ENCODE data around the gene CPM.

The CPM gene

DNA sequence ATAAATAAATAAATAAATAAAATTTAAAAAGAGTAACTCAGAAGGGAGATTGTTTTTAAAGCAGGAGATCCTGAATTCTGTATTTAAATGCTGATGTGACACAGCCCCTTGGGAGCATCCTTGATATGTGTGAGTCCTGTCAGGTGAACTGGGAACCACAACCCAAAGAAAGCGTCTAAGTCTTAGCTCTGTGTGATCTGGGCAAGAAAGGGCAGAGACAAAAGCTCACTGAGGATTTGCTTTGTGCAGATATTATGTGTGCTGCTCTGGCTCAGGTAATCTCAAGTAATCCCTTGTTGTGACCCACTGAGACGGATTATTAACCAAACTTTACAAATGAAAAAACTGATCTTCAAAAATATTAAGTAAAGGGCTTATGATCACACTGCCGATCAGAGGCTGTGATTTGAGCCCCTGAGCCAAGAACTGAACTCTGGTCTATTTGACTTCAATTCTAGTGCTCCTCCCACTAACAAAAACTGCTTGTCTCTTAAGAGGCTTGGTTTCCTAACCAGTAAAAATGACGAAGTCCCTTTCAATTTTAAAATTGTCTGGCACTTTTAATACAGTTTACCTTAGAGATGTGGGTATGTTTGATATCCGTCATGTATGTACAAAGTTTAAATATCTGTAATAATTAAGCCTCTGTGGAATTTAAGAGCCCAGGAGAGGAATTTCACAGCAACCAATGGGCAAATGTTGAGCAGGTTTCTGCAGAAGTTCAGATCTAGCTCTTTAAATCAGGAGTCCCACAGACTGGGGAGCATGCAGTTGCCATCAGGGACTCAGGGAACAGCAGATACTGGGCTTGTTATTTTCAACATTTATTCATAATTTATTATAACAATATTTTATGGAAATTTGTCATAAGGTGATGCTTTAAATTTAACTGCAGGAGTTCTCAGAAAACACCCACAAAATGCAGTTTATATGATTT is 46.1 kb downstream of the CPM start:
- Histone ChIP-seq H3K9me3 (ENCODE audit: control insufficient read depth, low read depth, low read length) (no peaks in the 10 kb centered on the region), H3K4me3 (ENCODE audit: low read length) (no peak overlapping the region), H3K27ac (ENCODE audit: low read length) (no peak overlapping the region), H3K9ac (ENCODE audit: low read length) (no peak overlapping the region), H3K27me3 (ENCODE audit: control insufficient read depth, insufficient read depth, low read length) (no peaks in the 10 kb centered on the region), H3K4me1 (ENCODE audit: control insufficient read depth, low read depth, low read length) (no peaks in the 10 kb centered on the region), H3K36me3 (ENCODE audit: control insufficient read depth, low read depth, low read length) (no peaks in the 10 kb centered on the region)

- Histone ChIP-seq H3K4me1 (ENCODE audit: control insufficient read depth, low read depth, low read length) (no peaks in the 10 kb centered on the region), H3K27me3 (ENCODE audit: control insufficient read depth, insufficient read depth, low read length) (no peaks in the 10 kb centered on the region), H3K27ac (ENCODE audit: low read length) (no peak overlapping the region), H3K9ac (ENCODE audit: low read length) (no peak overlapping the region), H3K36me3 (ENCODE audit: control insufficient read depth, low read depth, low read length) (no peaks in the 10 kb centered on the region), H3K4me3 (ENCODE audit: low read length) (no peak overlapping the region), H3K9me3 (ENCODE audit: control insufficient read depth, low read depth, low read length) (no peaks in the 10 kb centered on the region)
Observed at GRCh38 chr12:68885381-68885780, 47.6 kb downstream of the CPM start.

DNA sequence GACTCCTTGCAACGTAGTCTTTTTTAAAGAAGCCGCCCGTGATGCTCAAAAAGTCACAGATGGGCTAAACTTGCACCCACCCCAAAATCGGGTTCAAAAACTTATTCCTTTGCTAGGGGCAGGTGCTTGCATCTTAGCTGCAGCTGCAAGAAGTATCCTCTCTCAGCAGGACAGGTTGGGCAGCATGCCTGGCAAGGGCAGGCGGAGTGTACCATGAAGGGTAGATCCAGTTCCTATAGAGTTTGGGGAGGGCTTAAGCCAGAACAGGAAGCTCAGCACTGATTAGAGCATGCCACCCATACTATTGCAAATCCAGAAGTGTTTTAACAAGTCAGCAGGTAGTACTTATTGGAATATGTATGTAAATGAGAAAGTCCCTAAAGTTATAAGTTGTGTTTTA is 48.7 kb downstream of the CPM start:
- Histone ChIP-seq H3K9me3 (ENCODE audit: control insufficient read depth, low read depth, low read length) (no peaks in the 10 kb centered on the region), H3K4me1 (ENCODE audit: control insufficient read depth, low read depth, low read length) (no peaks in the 10 kb centered on the region), H3K27me3 (ENCODE audit: control insufficient read depth, insufficient read depth, low read length) (no peaks in the 10 kb centered on the region), H3K9ac (ENCODE audit: low read length) (no peak overlapping the region), H3K4me3 (ENCODE audit: low read length) (no peak overlapping the region), H3K27ac (ENCODE audit: low read length) (no peak overlapping the region), H3K36me3 (ENCODE audit: control insufficient read depth, low read depth, low read length) (no peaks in the 10 kb centered on the region)

DNA sequence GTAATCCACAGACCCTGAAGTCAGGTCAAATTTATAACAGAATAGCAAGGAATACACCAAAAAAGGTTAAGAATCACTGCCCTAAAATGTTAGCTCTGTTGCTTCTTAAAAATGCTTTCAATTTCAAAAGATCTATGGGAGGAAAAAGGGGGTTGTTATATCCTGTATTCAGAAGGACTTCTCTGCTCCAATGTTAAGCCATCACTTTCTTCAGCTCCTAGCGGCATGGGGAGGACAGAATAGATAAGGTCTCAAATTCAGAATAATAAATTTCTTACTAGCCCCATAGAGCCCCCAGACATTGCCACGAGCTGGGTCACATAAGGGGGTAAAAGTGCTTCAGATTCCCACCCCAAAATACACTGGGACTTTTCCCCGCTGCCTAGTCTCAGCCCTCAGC is 49.8 kb downstream of the CPM start:
- no peak overlapping the region for H3K9ac ChIP-seq (ENCODE audit: low read length)
- no peaks in the 10 kb centered on the region for H3K9me3 ChIP-seq (ENCODE audit: control insufficient read depth, low read depth, low read length)
- no peaks in the 10 kb centered on the region for H3K27me3 ChIP-seq (ENCODE audit: control insufficient read depth, insufficient read depth, low read length)
- H3K4me1 ChIP-seq (ENCODE audit: control insufficient read depth, low read depth, low read length), result no peaks in the 10 kb centered on the region
- H3K36me3 ChIP-seq (ENCODE audit: control insufficient read depth, low read depth, low read length), result no peaks in the 10 kb centered on the region
- no peak overlapping the region for H3K27ac ChIP-seq (ENCODE audit: low read length)
- H3K4me3 ChIP-seq (ENCODE audit: low read length), result no peak overlapping the region

GRCh38 chr12:68882251-68882964 is 50.6 kb downstream of the CPM start:
- no peaks in the 10 kb centered on the region for H3K9me3 ChIP-seq (ENCODE audit: control insufficient read depth, low read depth, low read length)
- H3K27ac ChIP-seq (ENCODE audit: low read length), result no peak overlapping the region
- H3K4me3 ChIP-seq (ENCODE audit: low read length), result no peak overlapping the region
- H3K4me1 ChIP-seq (ENCODE audit: control insufficient read depth, low read depth, low read length), result no peaks in the 10 kb centered on the region
- no peak overlapping the region for H3K9ac ChIP-seq (ENCODE audit: low read length)
- no peaks in the 10 kb centered on the region for H3K27me3 ChIP-seq (ENCODE audit: control insufficient read depth, insufficient read depth, low read length)
- no peaks in the 10 kb centered on the region for H3K36me3 ChIP-seq (ENCODE audit: control insufficient read depth, low read depth, low read length)

DNA sequence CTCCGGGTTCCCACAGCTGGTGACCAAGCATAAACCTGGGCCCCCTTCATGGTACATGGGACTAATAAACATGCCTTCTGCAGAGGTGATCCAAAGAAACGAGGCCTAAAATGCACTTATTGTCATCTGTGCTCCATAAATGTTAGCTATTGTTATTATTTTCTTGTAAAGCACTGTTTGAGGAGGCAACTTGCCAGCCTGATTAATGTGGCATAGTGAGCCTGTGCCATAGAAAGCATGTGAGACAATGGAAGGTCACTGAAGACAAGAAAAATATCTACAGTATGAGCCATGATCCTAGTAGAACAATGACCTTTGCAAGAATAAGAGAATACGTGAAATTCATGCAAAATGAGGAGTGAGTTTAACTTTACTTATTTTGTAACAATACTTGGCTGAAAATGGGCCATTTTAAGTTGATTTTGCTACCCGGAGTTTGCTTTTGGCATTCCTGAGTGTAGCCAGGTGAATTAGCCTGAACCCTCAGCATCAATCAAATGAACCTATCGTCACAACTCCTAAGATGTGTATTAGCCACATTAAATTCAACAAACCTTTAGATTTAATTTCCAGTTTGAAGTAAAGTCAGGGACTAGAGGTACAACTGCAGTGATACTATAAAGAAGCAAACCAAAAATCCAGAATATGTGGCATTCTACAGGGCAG is 52.2 kb downstream of the CPM start:
- H3K4me3 ChIP-seq (ENCODE audit: low read length), result no peak overlapping the region
- H3K27ac ChIP-seq (ENCODE audit: low read length), result no peak overlapping the region
- no peaks in the 10 kb centered on the region for H3K9me3 ChIP-seq (ENCODE audit: control insufficient read depth, low read depth, low read length)
- H3K36me3 ChIP-seq (ENCODE audit: control insufficient read depth, low read depth, low read length), result no peaks in the 10 kb centered on the region
- no peaks in the 10 kb centered on the region for H3K27me3 ChIP-seq (ENCODE audit: control insufficient read depth, insufficient read depth, low read length)
- no peaks in the 10 kb centered on the region for H3K4me1 ChIP-seq (ENCODE audit: control insufficient read depth, low read depth, low read length)
- H3K9ac ChIP-seq (ENCODE audit: low read length), result no peak overlapping the region

DNA sequence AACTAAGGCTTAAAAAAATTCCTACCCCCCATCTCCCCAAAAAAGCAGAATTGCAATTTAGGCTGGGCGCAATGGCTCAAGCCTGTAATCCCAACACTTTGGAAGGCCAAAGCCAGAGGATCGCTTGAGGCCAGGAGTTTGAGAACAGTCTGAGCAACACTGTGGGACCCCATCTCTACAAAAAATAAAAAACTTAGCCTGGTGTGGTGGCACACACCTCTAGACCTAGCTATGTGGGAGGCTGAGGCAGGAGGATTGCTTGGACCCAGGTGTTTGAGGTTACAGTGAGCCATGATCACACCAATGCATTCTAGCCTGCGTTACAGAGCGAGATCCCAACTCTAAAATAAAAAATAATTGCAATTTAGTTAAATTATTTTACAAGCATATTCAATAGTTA is 54.1 kb downstream of the CPM start:
- H3K27me3 ChIP-seq (ENCODE audit: control insufficient read depth, insufficient read depth, low read length), result no peaks in the 10 kb centered on the region
- H3K4me1 ChIP-seq (ENCODE audit: control insufficient read depth, low read depth, low read length), result no peaks in the 10 kb centered on the region
- H3K9ac ChIP-seq (ENCODE audit: low read length), result no peak overlapping the region
- no peaks in the 10 kb centered on the region for H3K36me3 ChIP-seq (ENCODE audit: control insufficient read depth, low read depth, low read length)
- H3K27ac ChIP-seq (ENCODE audit: low read length), result no peak overlapping the region
- no peaks in the 10 kb centered on the region for H3K9me3 ChIP-seq (ENCODE audit: control insufficient read depth, low read depth, low read length)
- no peak overlapping the region for H3K4me3 ChIP-seq (ENCODE audit: low read length)

DNA sequence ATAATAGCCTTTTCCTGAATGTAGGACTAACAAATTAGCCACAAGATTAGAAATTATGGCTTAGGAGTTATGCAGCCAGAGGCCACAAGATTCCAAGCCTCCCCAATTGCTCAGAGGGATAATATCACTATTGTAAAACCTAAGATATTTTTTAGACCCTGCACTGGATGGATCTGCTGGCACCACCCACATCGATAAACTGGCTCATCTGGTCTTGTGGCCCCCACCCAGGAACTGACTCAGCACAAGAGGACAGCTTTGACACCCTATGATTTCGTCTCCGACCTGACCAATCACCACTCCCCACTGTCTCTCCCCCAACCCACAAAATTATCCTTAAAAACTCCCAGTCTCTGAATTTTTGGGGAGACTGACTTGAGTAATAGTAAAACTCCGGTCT is 54.7 kb downstream of the CPM start:
- Histone ChIP-seq H3K9me3 (ENCODE audit: control insufficient read depth, low read depth, low read length) (no peaks in the 10 kb centered on the region), H3K4me3 (ENCODE audit: low read length) (no peak overlapping the region), H3K36me3 (ENCODE audit: control insufficient read depth, low read depth, low read length) (no peaks in the 10 kb centered on the region), H3K27me3 (ENCODE audit: control insufficient read depth, insufficient read depth, low read length) (no peaks in the 10 kb centered on the region), H3K9ac (ENCODE audit: low read length) (no peak overlapping the region), H3K27ac (ENCODE audit: low read length) (no peak overlapping the region), H3K4me1 (ENCODE audit: control insufficient read depth, low read depth, low read length) (no peaks in the 10 kb centered on the region)

DNA sequence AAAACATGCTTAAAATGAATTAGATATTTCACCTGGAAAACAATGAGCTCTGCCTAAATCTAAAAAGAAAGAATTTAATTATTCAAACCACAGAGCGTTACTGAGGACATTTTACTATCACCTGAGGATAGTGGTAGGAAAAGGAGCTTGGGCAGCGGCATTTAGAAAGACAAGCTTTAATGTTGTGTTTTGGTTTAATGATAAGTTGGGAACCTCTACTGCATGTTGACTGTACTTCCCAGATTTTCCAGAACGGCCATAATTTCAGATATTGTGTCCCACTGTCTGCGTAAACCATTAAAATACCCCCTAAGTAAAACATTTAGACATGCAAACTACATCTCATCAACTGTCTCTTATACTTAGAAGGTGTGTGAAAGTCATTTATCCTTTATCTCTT is 55.4 kb downstream of the CPM start:
- H3K27me3 ChIP-seq (ENCODE audit: control insufficient read depth, insufficient read depth, low read length), result no peaks in the 10 kb centered on the region

GRCh38 chr12:68876461-68876860 is 56.5 kb downstream of the CPM start:
- Histone ChIP-seq H3K9me3 (ENCODE audit: control insufficient read depth, low read depth, low read length) (no peaks in the 10 kb centered on the region), H3K36me3 (ENCODE audit: control insufficient read depth, low read depth, low read length) (no peaks in the 10 kb centered on the region), H3K27me3 (ENCODE audit: control insufficient read depth, insufficient read depth, low read length) (no peaks in the 10 kb centered on the region), H3K27ac (ENCODE audit: low read length) (no peak overlapping the region), H3K4me3 (ENCODE audit: low read length) (no peak overlapping the region), H3K9ac (ENCODE audit: low read length) (no peak overlapping the region), H3K4me1 (ENCODE audit: control insufficient read depth, low read depth, low read length) (no peaks in the 10 kb centered on the region)

More for the DNA sequence above, 55.4 kb downstream of the CPM start:
- H3K27ac ChIP-seq (ENCODE audit: low read length), result no peak overlapping the region
- H3K4me1 ChIP-seq (ENCODE audit: control insufficient read depth, low read depth, low read length), result no peaks in the 10 kb centered on the region
- no peak overlapping the region for H3K9ac ChIP-seq (ENCODE audit: low read length)
- no peaks in the 10 kb centered on the region for H3K9me3 ChIP-seq (ENCODE audit: control insufficient read depth, low read depth, low read length)
- H3K4me3 ChIP-seq (ENCODE audit: low read length), result no peak overlapping the region
- no peaks in the 10 kb centered on the region for H3K36me3 ChIP-seq (ENCODE audit: control insufficient read depth, low read depth, low read length)

GRCh38 chr12:68873316-68873715 is 59.7 kb downstream of the CPM start:
- no peaks in the 10 kb centered on the region for H3K36me3 ChIP-seq (ENCODE audit: control insufficient read depth, low read depth, low read length)
- H3K27me3 ChIP-seq (ENCODE audit: control insufficient read depth, insufficient read depth, low read length), result no peaks in the 10 kb centered on the region
- no peak overlapping the region for H3K4me3 ChIP-seq (ENCODE audit: low read length)
- H3K4me1 ChIP-seq (ENCODE audit: control insufficient read depth, low read depth, low read length), result no peaks in the 10 kb centered on the region
- H3K9me3 ChIP-seq (ENCODE audit: control insufficient read depth, low read depth, low read length), result no peaks in the 10 kb centered on the region
- no peak overlapping the region for H3K9ac ChIP-seq (ENCODE audit: low read length)
- H3K27ac ChIP-seq (ENCODE audit: low read length), result no peak overlapping the region

Data from iPS-18a (cell line).